GM18502 (cell line): ENCODE measurements around the gene CDK11A.
A peak's percentile ranks its signal among the peaks of the same experiment; 100 is the strongest.
"Not testable (repeated sequence)": the region's sequence is repeated elsewhere in the genome, so short reads cannot be mapped to it uniquely, and the experiment has no call there.

Source experiments
- ATAC-seq: cut with Tn5 transposase; IDR thresholded peaks from one replicate; pipeline ENCODE4 v1.9.1; 2021; ENCODE audit warnings: mild to moderate bottlenecking; ENCODE audit not compliant: unreplicated experiment, poor library complexity

CDK11A gene

GRCh38 chr1:1691443-1691842 lies 32.7 kb downstream of the CDK11A start:
- not testable (repeated sequence) for ATAC-seq

GRCh38 chr1:1689526-1689925 lies 34.6 kb downstream of the CDK11A start:
- ATAC-seq: not testable (repeated sequence)

- ATAC-seq: no peak
These were observed 36.3 kb downstream of the CDK11A start for GRCh38 chr1:1687846-1688245.

GRCh38 chr1:1684031-1684681 lies 40.0 kb downstream of the CDK11A start:
- ATAC-seq: no peak

GRCh38 chr1:1683104-1683905 lies 40.9 kb downstream of the CDK11A start:
- no peak for ATAC-seq

- ATAC-seq: no peak
These were observed 43.3 kb downstream of the CDK11A start for GRCh38 chr1:1680912-1681273.

GRCh38 chr1:1680031-1680911 lies 43.9 kb downstream of the CDK11A start:
- no peak for ATAC-seq

- no peak for ATAC-seq
These were observed 45.4 kb downstream of the CDK11A start for GRCh38 chr1:1678581-1679380.

GRCh38 chr1:1677718-1678580 lies 46.2 kb downstream of the CDK11A start:
- peak; percentile 66 for ATAC-seq

GRCh38 chr1:1676087-1676486 lies 48.1 kb downstream of the CDK11A start:
- not testable (repeated sequence) for ATAC-seq

GRCh38 chr1:1675218-1675617 lies 48.9 kb downstream of the CDK11A start:
- not testable (repeated sequence) for ATAC-seq

- not testable (repeated sequence) for ATAC-seq
These were observed 49.4 kb downstream of the CDK11A start for GRCh38 chr1:1674806-1675205.

GRCh38 chr1:1672181-1672965 lies 51.8 kb downstream of the CDK11A start:
- no peak for ATAC-seq

GRCh38 chr1:1671365-1672119 lies 52.6 kb downstream of the CDK11A start:
- no peak for ATAC-seq

GRCh38 chr1:1670866-1671265 lies 53.3 kb downstream of the CDK11A start:
- ATAC-seq: no peak

GRCh38 chr1:1669468-1670440 lies 54.4 kb downstream of the CDK11A start:
- no peak for ATAC-seq

GRCh38 chr1:1666526-1666925 lies 57.6 kb downstream of the CDK11A start:
- ATAC-seq: no peak
